Calu3 (cell line): ENCODE data around the gene ADGRG6. TPM values are rescaled to one million over a fixed set of nuclear protein-coding genes. Genes with fewer than 3 reads are reported as not detected.
"Not testable (repeated sequence)": the region's sequence is repeated elsewhere in the genome, so short reads cannot be mapped to it uniquely, and the experiment has no call there.

Source experiments
- BruUV-seq: library from RNA; stranded (reverse); fragments of 400-500 nt; replicated peaks from 2 replicates; lab custom pipeline; 2021; lab: Mats Ljungman, UMichigan
- CTCF ChIA-PET: fragments of 300-600 bp; sonication (Branson Sonifier 250); formaldehyde crosslinking; loops from one replicate; lab custom pipeline; 2022; ENCODE audit warnings: antibody characterized with exemption; lab: Charles Lee
- DNase-seq: peaks from one replicate; pipeline ENCODE4 v3.0.0; 2022
- H3K27ac Mint-ChIP-seq: one replicate; pipeline ENCODE4 v1.8.0; 2022; ENCODE audit warnings: mixed read lengths; ENCODE audit not compliant: unreplicated experiment
- H3K27me3 Mint-ChIP-seq: one replicate; pipeline ENCODE4 v1.8.0; 2022; ENCODE audit warnings: mixed read lengths; ENCODE audit not compliant: unreplicated experiment
- H3K36me3 Mint-ChIP-seq: one replicate; pipeline ENCODE4 v1.8.0; 2022; ENCODE audit warnings: mild to moderate bottlenecking, moderate library complexity, mixed read lengths; ENCODE audit not compliant: insufficient read depth, unreplicated experiment
- H3K4me1 Mint-ChIP-seq: one replicate; pipeline ENCODE4 v1.8.0; 2022; ENCODE audit warnings: mild to moderate bottlenecking, low read depth, mixed read lengths; ENCODE audit not compliant: unreplicated experiment
- H3K4me3 Mint-ChIP-seq: one replicate; pipeline ENCODE4 v1.8.0; 2022; ENCODE audit warnings: mild to moderate bottlenecking, low read depth, moderate library complexity, mixed read lengths; ENCODE audit not compliant: unreplicated experiment
- H3K9me3 Mint-ChIP-seq: one replicate; pipeline ENCODE4 v1.8.0; 2022; ENCODE audit warnings: low read depth, mixed read lengths; ENCODE audit not compliant: unreplicated experiment
- intact Hi-C: fragments of 100-400 bp; cut with micrococcal nuclease; formaldehyde crosslinking; loops from one replicate; pipeline ENCODE4 v1.10.0; 2022; ENCODE audit not compliant: unreplicated experiment
- total RNA-seq: library from RNA; stranded (reverse); gene quantifications from 2 replicates; pipeline ENCODE4 v1.2.3, GENCODE V29; 2022
- TF ChIP-seq, protein P1 (sequence below): fragments of 200-600 bp; IDR thresholded peaks from one replicate; pipeline ENCODE4 v1.8.0; 2022; ENCODE audit warnings: antibody characterized with exemption; ENCODE audit not compliant: unreplicated experiment

Gene ADGRG6
- total RNA-seq, 1 experiment from 2014 or later = 109 TPM

DNA sequence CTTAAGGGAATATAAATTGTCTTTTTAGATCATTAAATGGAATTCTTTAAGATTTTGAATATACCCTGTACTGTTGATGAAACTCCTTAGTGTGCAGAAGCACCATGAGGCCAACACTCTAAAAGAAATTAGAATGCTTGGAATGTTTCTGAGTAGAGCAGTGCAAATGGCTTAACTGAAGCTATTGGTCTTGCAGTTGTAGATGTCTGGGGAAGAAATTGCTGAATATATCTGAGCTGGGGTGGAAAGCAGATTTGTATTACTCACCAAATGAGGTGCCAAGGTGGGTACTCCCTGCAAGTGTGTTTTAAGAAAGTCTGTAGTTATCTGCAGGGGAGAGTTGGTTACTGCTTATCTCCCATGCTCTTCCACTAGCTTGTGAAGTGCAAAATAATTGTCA is 119.0 kb downstream of the ADGRG6 start:
- CTCF ChIA-PET = no interaction called here
- TF ChIP-seq, protein P1, sequence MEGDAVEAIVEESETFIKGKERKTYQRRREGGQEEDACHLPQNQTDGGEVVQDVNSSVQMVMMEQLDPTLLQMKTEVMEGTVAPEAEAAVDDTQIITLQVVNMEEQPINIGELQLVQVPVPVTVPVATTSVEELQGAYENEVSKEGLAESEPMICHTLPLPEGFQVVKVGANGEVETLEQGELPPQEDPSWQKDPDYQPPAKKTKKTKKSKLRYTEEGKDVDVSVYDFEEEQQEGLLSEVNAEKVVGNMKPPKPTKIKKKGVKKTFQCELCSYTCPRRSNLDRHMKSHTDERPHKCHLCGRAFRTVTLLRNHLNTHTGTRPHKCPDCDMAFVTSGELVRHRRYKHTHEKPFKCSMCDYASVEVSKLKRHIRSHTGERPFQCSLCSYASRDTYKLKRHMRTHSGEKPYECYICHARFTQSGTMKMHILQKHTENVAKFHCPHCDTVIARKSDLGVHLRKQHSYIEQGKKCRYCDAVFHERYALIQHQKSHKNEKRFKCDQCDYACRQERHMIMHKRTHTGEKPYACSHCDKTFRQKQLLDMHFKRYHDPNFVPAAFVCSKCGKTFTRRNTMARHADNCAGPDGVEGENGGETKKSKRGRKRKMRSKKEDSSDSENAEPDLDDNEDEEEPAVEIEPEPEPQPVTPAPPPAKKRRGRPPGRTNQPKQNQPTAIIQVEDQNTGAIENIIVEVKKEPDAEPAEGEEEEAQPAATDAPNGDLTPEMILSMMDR = no peak
- Mint-ChIP-seq H3K4me1 (peaks cover 8% of the 10 kb centered on the region), H3K4me3 (no peak overlapping the region), H3K36me3 (peaks cover 39% of the 10 kb centered on the region), H3K27me3 (no peaks in the 10 kb centered on the region), H3K27ac (no peak overlapping the region), H3K9me3 (peaks cover 6% of the 10 kb centered on the region)
- no peak for DNase-seq
- intact Hi-C loops = no loop called here
- BruUV-seq = no TSS peak

DNA sequence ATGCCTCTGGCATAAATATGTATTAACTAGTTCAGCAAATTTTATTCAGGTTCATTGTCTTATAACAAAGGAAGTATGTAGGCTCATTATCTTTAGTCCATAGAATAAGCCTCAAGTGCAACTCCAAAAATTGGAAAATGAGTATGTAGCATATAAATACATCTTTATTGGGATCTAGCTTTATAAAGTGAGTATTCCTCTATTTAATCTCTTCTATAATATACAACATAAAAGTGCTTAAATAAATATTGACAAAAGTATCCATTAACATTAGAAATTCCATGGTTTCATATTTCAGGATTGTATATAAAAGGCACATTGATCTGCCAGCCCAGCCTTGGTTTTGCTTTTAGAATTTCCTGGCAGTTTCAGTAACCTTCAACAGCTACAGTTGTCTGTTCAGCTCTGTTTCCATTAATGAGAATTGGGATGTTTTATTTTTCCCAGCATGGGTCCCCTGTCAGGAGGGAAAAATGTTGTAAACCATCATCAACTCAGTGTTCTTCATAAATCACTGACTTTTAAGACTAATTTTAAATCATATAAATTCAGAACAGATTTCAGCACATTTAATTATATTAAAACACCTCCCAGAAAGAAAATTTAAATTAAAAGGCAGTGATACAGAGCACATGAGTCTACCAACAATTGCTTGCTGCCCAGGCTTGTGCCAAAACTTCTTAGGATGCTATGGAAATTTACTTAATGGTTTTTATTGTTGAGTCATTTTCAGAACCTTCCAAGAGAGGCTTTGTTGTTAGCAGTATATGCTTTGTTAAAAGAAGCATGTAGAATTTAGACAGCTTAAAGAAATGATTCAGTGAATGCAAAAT is 119.7 kb downstream of the ADGRG6 start:
- no peak overlapping the region for H3K27ac Mint-ChIP-seq
- H3K4me1 Mint-ChIP-seq = peaks cover 8% of the 10 kb centered on the region
- CTCF ChIA-PET = no interaction called here
- DNase-seq = no peak
- peaks cover 32% of the 10 kb centered on the region for H3K36me3 Mint-ChIP-seq
- TF ChIP-seq, protein P1 = no peak
- no peak overlapping the region for H3K4me3 Mint-ChIP-seq
- peaks cover 6% of the 10 kb centered on the region for H3K9me3 Mint-ChIP-seq
- BruUV-seq = no TSS peak
- no peaks in the 10 kb centered on the region for H3K27me3 Mint-ChIP-seq
- intact Hi-C loops = no loop called here

DNA sequence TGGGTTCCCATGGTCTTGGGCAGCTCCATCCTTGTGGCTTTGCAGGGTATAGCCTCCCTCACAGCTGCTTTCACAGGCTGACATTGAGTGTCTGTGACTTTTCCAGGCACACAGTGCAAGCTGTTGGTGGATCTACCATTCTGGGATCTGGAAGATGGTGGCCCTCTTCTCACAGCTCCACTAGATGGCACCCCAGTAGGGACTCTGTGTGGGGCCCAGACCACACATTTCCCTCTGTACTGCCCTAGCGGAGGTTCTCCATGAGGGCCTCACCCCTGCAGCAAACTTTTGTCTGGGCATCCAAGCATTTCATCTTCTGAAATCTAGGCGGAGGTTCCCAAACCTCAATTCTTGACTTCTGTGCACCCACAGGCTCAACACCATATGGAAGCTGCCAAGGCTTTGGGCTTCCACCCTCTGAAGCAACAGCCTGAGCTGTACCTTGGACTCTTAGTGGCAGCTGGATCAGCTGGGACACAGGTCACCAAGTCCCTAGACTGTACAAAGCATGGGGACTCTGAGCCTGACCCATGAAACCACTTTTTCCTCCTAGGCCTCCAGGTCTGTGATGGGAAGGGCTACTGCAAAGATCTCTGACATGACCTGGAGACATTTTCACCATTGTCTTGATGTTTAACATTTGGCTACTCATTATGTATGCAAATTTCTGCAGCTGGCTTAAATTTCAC is 124.8 kb downstream of the ADGRG6 start:
- H3K4me1 Mint-ChIP-seq, H3K9me3 Mint-ChIP-seq, CTCF ChIA-PET, H3K27ac Mint-ChIP-seq, DNase-seq, H3K4me3 Mint-ChIP-seq, H3K27me3 Mint-ChIP-seq, intact Hi-C loops, BruUV-seq: not testable (repeated sequence)
- H3K36me3 Mint-ChIP-seq = peaks cover 14% of the 10 kb centered on the region

GRCh38 chr6:142428468-142428867 is 126.7 kb downstream of the ADGRG6 start:
- H3K27ac Mint-ChIP-seq, H3K27me3 Mint-ChIP-seq, BruUV-seq, DNase-seq, H3K4me3 Mint-ChIP-seq, intact Hi-C loops, H3K4me1 Mint-ChIP-seq, H3K9me3 Mint-ChIP-seq, CTCF ChIA-PET: not testable (repeated sequence)
- H3K36me3 Mint-ChIP-seq = peaks cover 14% of the 10 kb centered on the region

DNA sequence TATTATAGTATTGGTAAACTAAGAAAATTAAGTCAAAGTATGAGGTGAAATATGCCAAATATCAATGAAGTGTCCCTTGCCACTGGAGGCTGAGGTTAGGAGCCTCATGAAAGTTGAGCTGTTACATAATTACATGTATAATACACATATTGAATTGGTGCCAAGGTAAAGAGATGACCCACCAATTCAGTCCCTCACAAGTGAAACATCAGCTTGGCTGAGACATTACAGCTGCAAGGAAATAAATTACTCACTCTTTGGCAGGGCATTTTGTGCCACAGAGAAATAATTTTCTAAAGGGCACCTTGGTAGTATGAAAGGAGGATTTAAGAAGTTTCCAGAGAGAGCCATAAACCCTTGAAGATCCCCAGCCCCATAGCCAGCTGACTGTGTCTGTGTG is 127.4 kb downstream of the ADGRG6 start:
- CTCF ChIA-PET = no interaction called here
- intact Hi-C loops = no loop called here
- Mint-ChIP-seq H3K4me3 (no peak overlapping the region), H3K36me3 (peaks cover 14% of the 10 kb centered on the region), H3K27me3 (no peaks in the 10 kb centered on the region), H3K4me1 (no peaks in the 10 kb centered on the region), H3K9me3 (peaks cover 10% of the 10 kb centered on the region), H3K27ac (no peak overlapping the region)
- TF ChIP-seq, protein P1 = no peak
- no TSS peak for BruUV-seq
- no peak for DNase-seq
